ENCODE measurements around the gene EPHA2. TPM values are rescaled to one million over a fixed set of nuclear protein-coding genes. Genes with fewer than 3 reads are reported as not detected.

Gene EPHA2
- polyA plus RNA-seq, 1 of the 3 experiments (the other 2 are of a cell fraction), result 126 TPM

- no peaks in the 10 kb centered on the region for H3K9me3 ChIP-seq
- H3K4me3 ChIP-seq (ENCODE audit: low read depth in 2 of 2, low read length in 1 of 2), result no peak overlapping the region
- peaks cover 16% of the 10 kb centered on the region for H3F3A ChIP-seq (replicated peaks; ENCODE audit: insufficient read depth)
- CTCF ChIA-PET, result no interaction called here
- peaks cover 24% of the 10 kb centered on the region; the same call in 1 of the 2 replicates for H3K79me2 ChIP-seq (ENCODE audit: insufficient read depth)
- H4K20me1 ChIP-seq (ENCODE audit: insufficient read depth), result 0 out of 2 replicates have a peak, but pooled peaks cover 2% of the 10 kb centered on the region
- H2AFZ ChIP-seq (ENCODE audit: low read depth), result no peak overlapping the region
- no peak for DNase-seq
- no peak overlapping the region for H3K9ac ChIP-seq
- no peak overlapping the region for H3K27ac ChIP-seq (ENCODE audit: low read depth in 2 of 2, low read length in 1 of 2)
- peaks cover 0 to 10% of the 10 kb centered on the region in 2 experiments; a peak in 1 of 4 replicates for H3K4me1 ChIP-seq (ENCODE audit: control insufficient read depth in 1 of 2, insufficient read depth in 2 of 2, low read depth in 1 of 2, low read length in 1 of 2)
- no peaks in the 10 kb centered on the region for H3K27me3 ChIP-seq (ENCODE audit: insufficient read depth)
- H3K36me3 ChIP-seq (replicated peaks in 1 of 2; ENCODE audit: control insufficient read depth in 1 of 2, insufficient read depth in 2 of 2, low read length in 1 of 2), result peaks cover 53 to 90% of the 10 kb centered on the region in 2 experiments
- POLR2A ChIA-PET, result interaction anchor here (0.7 kb wide), 1 partner anchor 12 kb away, joined by 3 read pairs; no protein-coding TSS in a partner anchor
- TF ChIP-seq POLR2AphosphoS5 (IDR thresholded peaks at IDR 0.05; ENCODE audit: low read depth, low read length) (no peak), IRF3 (IDR thresholded peaks at IDR 0.05; ENCODE audit: low read depth, low read length) (no peak), USF2 (IDR thresholded peaks at IDR 0.05; ENCODE audit: borderline replicate concordance, low read depth, low read length) (no peak), MAX (IDR thresholded peaks at IDR 0.05; ENCODE audit: low read depth) (no peak)
- WGBS (ENCODE audit: low lambda C conversion rate), result 90% methylated on average over 16 of the region's 16 CpGs
- H3K4me2 ChIP-seq, result no peak overlapping the region
- H3K9me2 ChIP-seq, result no peaks in the 10 kb centered on the region
Measured at GRCh38 chr1:16129921-16130543, 25.8 kb downstream of the EPHA2 start.

GRCh38 chr1:16129316-16129715, 26.6 kb downstream of the EPHA2 start:
- Histone ChIP-seq H2AFZ (ENCODE audit: low read depth) (no peak overlapping the region), H3K9ac (no peak overlapping the region), H3K9me3 (no peaks in the 10 kb centered on the region), H3K4me1 (ENCODE audit: control insufficient read depth in 1 of 2, insufficient read depth in 2 of 2, low read depth in 1 of 2, low read length in 1 of 2) (peaks cover 0 to 10% of the 10 kb centered on the region in 2 experiments; a peak in 1 of 4 replicates), H3K27ac (ENCODE audit: low read depth in 2 of 2, low read length in 1 of 2) (no peak overlapping the region), H3K27me3 (ENCODE audit: insufficient read depth) (no peaks in the 10 kb centered on the region), H3K36me3 (replicated peaks in 1 of 2; ENCODE audit: control insufficient read depth in 1 of 2, insufficient read depth in 2 of 2, low read length in 1 of 2) (peaks cover 50 to 90% of the 10 kb centered on the region in 2 experiments), H3K79me2 (ENCODE audit: insufficient read depth) (peaks cover 22% of the 10 kb centered on the region; the same call in 1 of the 2 replicates), H4K20me1 (ENCODE audit: insufficient read depth) (peaks cover 8% of the 10 kb centered on the region; the same call in 1 of the 2 replicates), H3K4me3 (ENCODE audit: low read depth in 2 of 2, low read length in 1 of 2) (no peak overlapping the region), H3F3A (replicated peaks; ENCODE audit: insufficient read depth) (peaks cover 21% of the 10 kb centered on the region), H3K9me2 (no peaks in the 10 kb centered on the region), H3K4me2 (no peak overlapping the region)
- ChIA-PET POLR2A (no interaction called here), CTCF (interaction anchor here (1.3 to 1.8 kb wide), 2 partner anchors 11 to 47 kb away, joined by 4 to 6 read pairs; no protein-coding TSS in a partner anchor)
- 89% methylated on average over 5 of the region's 19 CpGs for WGBS (ENCODE audit: low lambda C conversion rate)
- no peak for DNase-seq
- TF ChIP-seq ZBTB33 (IDR thresholded peaks at IDR 0.05; ENCODE audit: borderline replicate concordance, low read depth) (no peak), RAD21 (IDR thresholded peaks at IDR 0.05; ENCODE audit: low read length) (no peak), FOSL2 (IDR thresholded peaks at IDR 0.05; ENCODE audit: borderline replicate concordance, low read depth) (no peak), FOXJ3 (CRISPR knock-in tag; IDR thresholded peaks at IDR 0.05) (no peak), SIN3A (IDR thresholded peaks at IDR 0.05; ENCODE audit: borderline replicate concordance, low read depth, low read length) (no peak), EP300 (IDR thresholded peaks at IDR 0.05; ENCODE audit: borderline replicate concordance in 1 of 2, low read depth in 1 of 2, low read length in 1 of 2) (no peak), CHD2 (IDR thresholded peaks at IDR 0.05; ENCODE audit: low read length, partially characterized antibody) (no peak), NFIC (IDR thresholded peaks at IDR 0.05; ENCODE audit: borderline replicate concordance) (no peak), TEAD4 (IDR thresholded peaks at IDR 0.05; ENCODE audit: borderline replicate concordance, insufficient read depth) (no peak), JUND (IDR thresholded peaks at IDR 0.05) (no peak), SMC3 (IDR thresholded peaks at IDR 0.05; ENCODE audit: low read depth, low read length) (no peak), CTCF (IDR thresholded peaks at IDR 0.05) (no peak), TCF12 (IDR thresholded peaks at IDR 0.05) (no peak), RCOR1 (IDR thresholded peaks at IDR 0.05; ENCODE audit: low read length) (no peak), ELF1 (IDR thresholded peaks at IDR 0.05) (no peak), GATA2 (CRISPR knock-in tag; IDR thresholded peaks at IDR 0.05) (no peak), POLR2AphosphoS5 (IDR thresholded peaks at IDR 0.05; ENCODE audit: low read depth, low read length) (no peak), USF1 (IDR thresholded peaks at IDR 0.05; ENCODE audit: borderline replicate concordance, low read depth) (no peak)
